HCT116 (cell line): Measurements from ENCODE around the gene KLF3. TPM values are rescaled to one million over a fixed set of nuclear protein-coding genes. Genes with fewer than 3 reads are reported as not detected.

Source experiments
- ATAC-seq: fragments of 200-7000 bp; cut with Tn5 transposase; 2 replicates; pipeline ENCODE4 v1.9.1; 2020; ENCODE audit warnings: mild to moderate bottlenecking, moderate library complexity
- BruUV-seq: library from RNA; stranded (reverse); fragments of 400-500 nt; replicated peaks from 2 replicates; lab custom pipeline; 2021; lab: Mats Ljungman, UMichigan
- CTCF ChIA-PET: fragments of 300-600 bp; sonication (Branson Sonifier 250); formaldehyde crosslinking; loops from one replicate; lab custom pipeline; 2021; ENCODE audit warnings: antibody characterized with exemption; lab: Charles Lee
- POLR2A ChIA-PET: fragments of 300-600, 350-600 bp; sonication (Branson Sonifier 250); formaldehyde crosslinking; loops from one replicate; lab custom pipeline; 2021; ENCODE audit warnings: antibody characterized with exemption; lab: Charles Lee
- RAD21 ChIA-PET, 2 experiments: fragments of 300-600 bp; sonication (Branson Sonifier 250); formaldehyde crosslinking; loops; one replicate each; lab custom pipeline; 2023; ENCODE audit warnings: low total read pairs in 2 of 2; ENCODE audit not compliant: uncharacterized antibody in 2 of 2, unreplicated experiment in 2 of 2, low non-redundant PET in 1 of 2; lab: Charles Lee
- DNase-seq: peaks from one replicate; pipeline ENCODE4 v3.0.0-alpha.2; 2010; ENCODE audit warnings: low read depth, low spot score
- H2AFZ ChIP-seq: fragments of 200-600 bp; shearing (Covaris generic), sonication (generic); 2 replicates; pipeline ENCODE4 v1.6.1; 2017; ENCODE audit warnings: low read depth, mixed run types, mixed read lengths, antibody characterized with exemption, low read length; ENCODE audit not compliant: poor library complexity, severe bottlenecking
- H3K27ac ChIP-seq: 2 replicates; pipeline ENCODE4 v1.5.1; 2012; ENCODE audit warnings: low read depth, low read length
- H3K27me3 ChIP-seq: fragments of 200-600 bp; sonication (generic); 2 replicates; pipeline ENCODE4 v1.6.1; 2016; ENCODE audit warnings: mixed run types, low read length, mixed read lengths; ENCODE audit not compliant: insufficient read depth
- H3K36me3 ChIP-seq, 2 experiments: fragments of 200-500 bp in 1 of 2; fragments of 200-600 bp in 1 of 2; sonication (Bioruptor generic) in 1 of 2; sonication (generic) in 1 of 2; 2 replicates each; pipeline versions ENCODE4 v1.5.1 to v1.6.1; 2014 to 2016; ENCODE audit warnings: low read length in 2 of 2, inconsistent platforms in 1 of 2, mixed read lengths in 1 of 2, mixed run types in 1 of 2; ENCODE audit not compliant: insufficient read depth in 2 of 2, control insufficient read depth in 1 of 2
- H3K4me1 ChIP-seq, 2 experiments: fragments of 200-600 bp in 1 of 2; sonication (generic) in 1 of 2; 2 replicates each; pipeline versions ENCODE4 v1.5.1 to v1.6.1; 2012 to 2017; ENCODE audit warnings: low read length in 2 of 2, inconsistent platforms in 1 of 2, mild to moderate bottlenecking in 1 of 2, mixed read lengths in 1 of 2, mixed run types in 1 of 2, moderate library complexity in 1 of 2; ENCODE audit not compliant: insufficient read depth in 2 of 2, control insufficient read depth in 1 of 2
- H3K4me2 ChIP-seq: fragments of 200-600 bp; sonication (generic); 2 replicates; pipeline ENCODE4 v1.6.1; 2017; ENCODE audit warnings: mixed run types, low read length, mixed read lengths
- H3K4me3 ChIP-seq, 2 experiments: fragments of 200-600 bp in 1 of 2; sonication (generic) in 1 of 2; replicated peaks in 1 of 2; 2 replicates each; pipeline ENCODE4 v1.5.1; 2011 to 2016; ENCODE audit warnings: low read length in 2 of 2, control low read depth in 1 of 2, low read depth in 1 of 2, mild to moderate bottlenecking in 1 of 2, mixed read lengths in 1 of 2, mixed run types in 1 of 2
- H3K79me2 ChIP-seq: fragments of 200-600 bp; sonication (generic); 2 replicates; pipeline ENCODE4 v1.6.1; 2017; ENCODE audit warnings: mild to moderate bottlenecking, mixed run types, low read length, moderate library complexity, mixed read lengths; ENCODE audit not compliant: insufficient read depth
- H3K9ac ChIP-seq: fragments of 200-600 bp; sonication (generic); 2 replicates; pipeline ENCODE4 v1.6.1; 2016; ENCODE audit warnings: low read length, mixed read lengths
- H3K9me2 ChIP-seq: fragments of 200-600 bp; sonication (generic), shearing (Covaris generic); 2 replicates; pipeline ENCODE4 v1.6.1; 2017; ENCODE audit warnings: mixed run types, mild to moderate bottlenecking, moderate library complexity; ENCODE audit not compliant: insufficient read depth
- H3K9me3 ChIP-seq, 2 experiments: fragments of 200-500 bp in 1 of 2; fragments of 200-600 bp in 1 of 2; sonication (Bioruptor generic) in 1 of 2; sonication (generic) in 1 of 2; 2 replicates each; pipeline ENCODE4 v1.6.1; 2014 to 2017; ENCODE audit warnings: low read length in 2 of 2, mixed read lengths in 2 of 2, inconsistent platforms in 1 of 2, low read depth in 1 of 2, mild to moderate bottlenecking in 1 of 2, mixed run types in 1 of 2, moderate library complexity in 1 of 2; ENCODE audit not compliant: control insufficient read depth in 1 of 2, insufficient read depth in 1 of 2
- H4K20me1 ChIP-seq: fragments of 200-600 bp; sonication (generic), shearing (Covaris generic); 2 replicates; pipeline ENCODE4 v1.6.1; 2017; ENCODE audit warnings: mixed run types, mild to moderate bottlenecking, moderate library complexity; ENCODE audit not compliant: insufficient read depth
- ATF3 ChIP-seq: IDR thresholded peaks from 2 replicates; pipeline ENCODE4 v1.6.1; 2012
- CEBPB ChIP-seq: IDR thresholded peaks from 2 replicates; pipeline ENCODE4 v1.6.1; 2012; ENCODE audit warnings: low read depth
- CTCF ChIP-seq, 3 experiments: fragments of 200-600 bp in 1 of 3; sonication (generic) in 1 of 3; IDR thresholded peaks in 2 of 3; conservative IDR thresholded peaks in 1 of 3; 2 replicates each; pipeline ENCODE4 v1.5.1; 2012 to 2017; ENCODE audit warnings: low read depth in 2 of 3, low read length in 2 of 3, antibody characterized with exemption in 1 of 3, borderline replicate concordance in 1 of 3, control low read depth in 1 of 3, mild to moderate bottlenecking in 1 of 3, mixed read lengths in 1 of 3, mixed run types in 1 of 3, moderate library complexity in 1 of 3; ENCODE audit not compliant: insufficient read depth in 1 of 3
- EZH2 ChIP-seq: fragments of 200-600 bp; sonication (generic); IDR thresholded peaks from 2 replicates; pipeline ENCODE4 v1.6.1; 2017; ENCODE audit warnings: antibody characterized with exemption, mixed run types
- EZH2phosphoT487 ChIP-seq: fragments of 200-600 bp; IDR thresholded peaks from 2 replicates; pipeline ENCODE4 v1.6.1; 2018; ENCODE audit warnings: antibody characterized with exemption, borderline replicate concordance
- FOSL1 ChIP-seq: IDR thresholded peaks from 2 replicates; pipeline ENCODE4 v1.6.1; 2012; ENCODE audit warnings: low read depth
- MAX ChIP-seq: IDR thresholded peaks from 2 replicates; pipeline ENCODE4 v1.6.1; 2012
- POLR2AphosphoS5 ChIP-seq: IDR thresholded peaks from 2 replicates; pipeline ENCODE4 v1.6.1; 2011; ENCODE audit warnings: mild to moderate bottlenecking, low read depth, low read length, moderate library complexity
- RAD21 ChIP-seq: IDR thresholded peaks from 2 replicates; pipeline ENCODE4 v1.6.1; 2012; ENCODE audit warnings: low read depth, mild to moderate bottlenecking
- REST ChIP-seq: IDR thresholded peaks from 2 replicates; pipeline ENCODE4 v1.6.1; 2012; ENCODE audit warnings: low read depth
- SP1 ChIP-seq: IDR thresholded peaks from 2 replicates; pipeline ENCODE4 v1.6.1; 2012; ENCODE audit warnings: low read depth
- TCF7L2 ChIP-seq: IDR thresholded peaks from 2 replicates; pipeline ENCODE4 v1.7.0; 2011; ENCODE audit warnings: borderline replicate concordance, inconsistent platforms; ENCODE audit not compliant: insufficient read depth, insufficient read length; ENCODE audit errors: extremely low read depth
- ZFX ChIP-seq: fragments of 450-650 bp; IDR thresholded peaks from 2 replicates; pipeline ENCODE4 v1.6.1; 2017
- ZNF274 ChIP-seq: fragments of 200-500 bp; sonication (Bioruptor generic); IDR thresholded peaks from 2 replicates; pipeline ENCODE4 v1.6.1; 2014; ENCODE audit warnings: mild to moderate bottlenecking, low read depth, low read length, inconsistent platforms
- intact Hi-C: fragments of 100-400 bp; cut with micrococcal nuclease; formaldehyde crosslinking; loops from 2 replicates; pipeline ENCODE4 v1.10.0; 2022
- total RNA-seq: library from RNA; stranded (reverse); gene quantifications from one replicate; pipeline ENCODE4 v1.2.1, GENCODE V29; 2021; ENCODE audit not compliant: unreplicated experiment

KLF3 gene
- total RNA-seq, 1 experiment from 2014 or later: 44.2 TPM

GRCh38 chr4:38688676-38689355 is 24.8 kb downstream of the KLF3 start (continued):
- TF ChIP-seq EZH2 (no peak), CTCF (IDR thresholded peaks at IDR 0.05 in 2 of 3, conservative IDR thresholded peaks at IDR 0.05 in 1 of 3; ENCODE audit: borderline replicate concordance in 1 of 3, insufficient read depth in 1 of 3, low read depth in 2 of 3, low read length in 2 of 3) (no peak), TCF7L2 (no peak), RAD21 (no peak), FOSL1 (no peak), ZFX (no peak), MAX (no peak), ZNF274 (no peak), SP1 (no peak)
- TF ChIP-seq, all 23 proteins: peak for 0

- H3K79me2 ChIP-seq: peaks cover 27% of the 10 kb centered on the region
- CTCF ChIA-PET: no interaction called here
These were observed 27.4 kb downstream of the KLF3 start for GRCh38 chr4:38691251-38692008.

More at GRCh38 chr4:38691251-38692008, 27.4 kb downstream of the KLF3 start:
- POLR2A ChIA-PET: interaction anchor here (1.2 kb wide), 1 partner anchor 512 kb away, joined by 3 read pairs; no protein-coding TSS in a partner anchor
- peaks cover 0 to 15% of the 10 kb centered on the region in 2 experiments; a peak in 2 of 4 replicates for H3K4me1 ChIP-seq
- intact Hi-C loops: no loop called here
- peaks cover 43 to 56% of the 10 kb centered on the region in 2 experiments for H3K36me3 ChIP-seq
- H3K27me3 ChIP-seq: no peaks in the 10 kb centered on the region
- H3K4me2 ChIP-seq: no peak overlapping the region
- RAD21 ChIA-PET: no interaction called here
- no peaks in the 10 kb centered on the region; the same call in 1 of the 2 replicates for H4K20me1 ChIP-seq
- TF ChIP-seq TCF7L2: no peak
- no peak for TF ChIP-seq EZH2phosphoT487
- TF ChIP-seq REST: no peak
- no peak for TF ChIP-seq CEBPB
- TF ChIP-seq POLR2AphosphoS5: no peak
- TF ChIP-seq ATF3: no peak
- H3K9ac ChIP-seq: no peak overlapping the region
- no peaks in the 10 kb centered on the region for H3K9me3 ChIP-seq
- BruUV-seq: no TSS peak
- ATAC-seq (no peak), DNase-seq (no peak)
- H3K27ac ChIP-seq: no peak overlapping the region
- no peaks in the 10 kb centered on the region for H3K9me2 ChIP-seq
- H3K4me3 ChIP-seq: no peak overlapping the region
- H2AFZ ChIP-seq: no peak overlapping the region
